Endothelial cell (in vitro differentiated cells): ENCODE data around the gene BABAM2. TPM values are rescaled to one million over a fixed set of nuclear protein-coding genes. Genes with fewer than 3 reads are reported as not detected.

Experiments used
- DNase-seq: peaks from one replicate; pipeline ENCODE4 v3.0.0; 2021; ENCODE audit warnings: low spot score
- H3K27ac Mint-ChIP-seq: one replicate; pipeline ENCODE4 v1.8.0; 2021; ENCODE audit warnings: mixed read lengths, inconsistent platforms; ENCODE audit not compliant: unreplicated experiment
- H3K27me3 Mint-ChIP-seq: one replicate; pipeline ENCODE4 v1.8.0; 2021; ENCODE audit warnings: mild to moderate bottlenecking, moderate library complexity, mixed read lengths, inconsistent platforms; ENCODE audit not compliant: unreplicated experiment
- H3K36me3 Mint-ChIP-seq: one replicate; pipeline ENCODE4 v1.8.0; 2021; ENCODE audit warnings: mild to moderate bottlenecking, low read depth, mixed read lengths, inconsistent platforms; ENCODE audit not compliant: unreplicated experiment
- H3K4me1 Mint-ChIP-seq: one replicate; pipeline ENCODE4 v1.8.0; 2021; ENCODE audit warnings: mild to moderate bottlenecking, mixed read lengths, inconsistent platforms; ENCODE audit not compliant: unreplicated experiment
- H3K4me3 Mint-ChIP-seq: one replicate; pipeline ENCODE4 v1.8.0; 2021; ENCODE audit warnings: mild to moderate bottlenecking, mixed read lengths, inconsistent platforms; ENCODE audit not compliant: unreplicated experiment
- H3K9me3 Mint-ChIP-seq: one replicate; pipeline ENCODE4 v1.8.0; 2021; ENCODE audit warnings: mixed read lengths, inconsistent platforms; ENCODE audit not compliant: unreplicated experiment
- CTCF ChIP-seq: fragments of 200-600 bp; sonication (generic); IDR thresholded peaks from one replicate; pipeline ENCODE4 v1.5.0; 2021; ENCODE audit warnings: antibody characterized with exemption; ENCODE audit not compliant: unreplicated experiment
- total RNA-seq: library from RNA; stranded (reverse); fragmentation: NEBNext Ultra II Directional; extraction: Animal tissue kit (Norgen Biotek cat#: 25700); gene quantifications from one replicate; pipeline ENCODE4 v1.2.1, GENCODE V29; 2021; ENCODE audit not compliant: unreplicated experiment

Gene BABAM2
- total RNA-seq, 1 donor from 2014 or later = 40.2 TPM

GRCh38 chr2:28373854-28374253 lies 483.3 kb downstream of the BABAM2 start:
- no peaks in the 10 kb centered on the region for H3K9me3 Mint-ChIP-seq

GRCh38 chr2:28374331-28374730 lies 483.8 kb downstream of the BABAM2 start:
- no peak for TF ChIP-seq CTCF
- no peaks in the 10 kb centered on the region for H3K36me3 Mint-ChIP-seq
- peaks cover 3% of the 10 kb centered on the region for H3K4me1 Mint-ChIP-seq
- no peak for DNase-seq
- H3K4me3 Mint-ChIP-seq = no peak overlapping the region
- no peaks in the 10 kb centered on the region for H3K9me3 Mint-ChIP-seq
- peaks cover 3% of the 10 kb centered on the region for H3K27me3 Mint-ChIP-seq
- H3K27ac Mint-ChIP-seq = no peak overlapping the region

More at GRCh38 chr2:28373854-28374253, 483.3 kb downstream of the BABAM2 start:
- TF ChIP-seq CTCF = no peak
- Mint-ChIP-seq H3K4me1 (peaks cover 2% of the 10 kb centered on the region), H3K27ac (no peak overlapping the region), H3K27me3 (peaks cover 5% of the 10 kb centered on the region), H3K4me3 (no peak overlapping the region), H3K36me3 (no peaks in the 10 kb centered on the region)
- no peak for DNase-seq

- peaks cover 3% of the 10 kb centered on the region for H3K27me3 Mint-ChIP-seq
- H3K9me3 Mint-ChIP-seq = no peaks in the 10 kb centered on the region
- TF ChIP-seq CTCF = no peak
- peaks cover 7% of the 10 kb centered on the region for H3K4me1 Mint-ChIP-seq
- no peaks in the 10 kb centered on the region for H3K36me3 Mint-ChIP-seq
- H3K27ac Mint-ChIP-seq = no peak overlapping the region
- no peak overlapping the region for H3K4me3 Mint-ChIP-seq
- no peak for DNase-seq
Observed at GRCh38 chr2:28375236-28375635, 484.7 kb downstream of the BABAM2 start.

- H3K27ac Mint-ChIP-seq = no peak overlapping the region
- H3K27me3 Mint-ChIP-seq = peaks cover 3% of the 10 kb centered on the region
- no peaks in the 10 kb centered on the region for H3K36me3 Mint-ChIP-seq
- H3K9me3 Mint-ChIP-seq = no peaks in the 10 kb centered on the region
- DNase-seq = no peak
- no peak for TF ChIP-seq CTCF
- H3K4me1 Mint-ChIP-seq = peaks cover 13% of the 10 kb centered on the region
- H3K4me3 Mint-ChIP-seq = no peak overlapping the region
Observed at GRCh38 chr2:28375742-28376631, 485.5 kb downstream of the BABAM2 start.

- Mint-ChIP-seq H3K4me3 (no peak overlapping the region), H3K9me3 (no peaks in the 10 kb centered on the region), H3K27me3 (peaks cover 3% of the 10 kb centered on the region), H3K36me3 (no peaks in the 10 kb centered on the region), H3K27ac (no peak overlapping the region), H3K4me1 (peaks cover 13% of the 10 kb centered on the region)
- no peak for DNase-seq
- no peak for TF ChIP-seq CTCF
Observed at GRCh38 chr2:28377195-28377816, 486.8 kb downstream of the BABAM2 start.
